ENCODE measurements around the gene ASPM. TPM values are rescaled to one million over a fixed set of nuclear protein-coding genes. Genes with fewer than 3 reads are reported as not detected.

Gene ASPM
- total and polyA plus RNA-seq, 2 of the 4 experiments (the other 2 are of a cell fraction) = 7.1 to 27.8 TPM

DNA sequence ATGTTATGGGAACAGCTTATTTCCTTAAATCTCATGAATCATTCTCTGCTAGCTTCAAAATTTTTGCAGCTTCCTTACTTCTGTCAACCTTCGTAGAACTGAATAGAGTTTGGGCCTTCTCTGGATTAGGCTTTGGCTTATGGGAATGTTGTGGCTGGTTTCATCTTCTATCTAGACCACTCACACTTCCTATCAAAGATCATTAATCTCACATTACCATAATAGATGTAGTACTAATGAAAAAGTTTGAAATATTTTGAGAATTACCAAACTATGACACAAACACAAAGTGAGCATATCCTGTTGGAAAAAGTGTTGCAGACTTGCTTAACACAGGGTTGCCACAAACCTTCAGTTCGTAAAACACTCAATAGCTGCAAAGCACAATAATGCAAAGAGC is 30.3 kb downstream of the ASPM start:
- H3K56ac ChIP-seq (ENCODE audit: extremely low read depth, insufficient read depth, low read length) = no peak overlapping the region
- no peak overlapping the region for H3K9ac ChIP-seq (ENCODE audit: low read depth, low read length)
- H2BK120ac ChIP-seq (ENCODE audit: low read depth, low read length) = no peak overlapping the region
- in situ Hi-C loops (cut with MboI; ENCODE audit: low sequenced_read_pairs) = no loop called here
- no peak overlapping the region for H3K14ac ChIP-seq (replicated peaks; ENCODE audit: low read depth, low read length)
- peaks cover 3 to 11% of the 10 kb centered on the region in 2 experiments; a peak in 3 of 4 replicates for H3K79me1 ChIP-seq (ENCODE audit: low read depth in 1 of 2, low read length in 2 of 2)
- no peaks in the 10 kb centered on the region for H3K36me3 ChIP-seq (ENCODE audit: control insufficient read depth, insufficient read depth, low read length)
- ChIA-PET POLR2A (ENCODE audit: unreplicated experiment) (no interaction called here), CTCF (no interaction called here)
- dilution Hi-C loops (cut with HindIII; ENCODE audit: low sequenced_read_pairs, unreplicated experiment) = no loop called here
- no peak overlapping the region for H2AK5ac ChIP-seq (ENCODE audit: low read depth, low read length)
- H2BK5ac ChIP-seq (ENCODE audit: low read depth, low read length, poor library complexity, severe bottlenecking) = no peak overlapping the region
- H3K27me3 ChIP-seq (ENCODE audit: control insufficient read depth, insufficient read depth, low read length) = no peaks in the 10 kb centered on the region
- H3K18ac ChIP-seq (ENCODE audit: low read depth, low read length) = no peak overlapping the region
- no peak overlapping the region for H4K8ac ChIP-seq (ENCODE audit: low read depth in 2 of 2, low read length in 2 of 2)
- no peak overlapping the region for H3K23ac ChIP-seq (ENCODE audit: low read depth, low read length)
- no TSS peak for BruUV-seq (replicated peaks)
- ATAC-seq (ENCODE audit: low read depth) = no peak
- no peak overlapping the region for H3K4me3 ChIP-seq (ENCODE audit: insufficient read depth, low read depth, low read length)
- no peak overlapping the region for H2BK20ac ChIP-seq (ENCODE audit: low read depth, low read length)
- 0 out of 2 replicates have a peak, but pooled peaks cover 3% of the 10 kb centered on the region for H3K9me1 ChIP-seq (ENCODE audit: insufficient read depth, low read length)
- H3K27ac ChIP-seq (ENCODE audit: insufficient read depth, low read length) = no peak overlapping the region
- no peak overlapping the region for H2AFZ ChIP-seq (replicated peaks; ENCODE audit: low read length, poor library complexity)
- no peak overlapping the region for H2BK15ac ChIP-seq (ENCODE audit: low read depth, low read length)
- DNase-seq = no peak
- H4K20me1 ChIP-seq (ENCODE audit: insufficient read depth, low read length) = no peaks in the 10 kb centered on the region
- H3K4me2 ChIP-seq (ENCODE audit: low read depth, low read length) = no peak overlapping the region
- no peak overlapping the region for H4K91ac ChIP-seq (ENCODE audit: insufficient read depth, low read depth, low read length)
- no peak overlapping the region for H2AK9ac ChIP-seq (replicated peaks; ENCODE audit: low read depth, low read length, poor library complexity)
- no peak overlapping the region for H3K4ac ChIP-seq (ENCODE audit: low read depth, low read length)
- H4K5ac ChIP-seq (ENCODE audit: low read depth, low read length) = no peak overlapping the region
- TF ChIP-seq ELK1 (IDR thresholded peaks at IDR 0.05; ENCODE audit: borderline replicate concordance, low read depth, low read length) (no peak), RAD21 (IDR thresholded peaks at IDR 0.05; ENCODE audit: low read length) (no peak), BHLHE40 (IDR thresholded peaks at IDR 0.05; ENCODE audit: low read depth, low read length) (no peak), CEBPB (IDR thresholded peaks at IDR 0.05; ENCODE audit: low read depth, low read length) (no peak), FOS (IDR thresholded peaks at IDR 0.05; ENCODE audit: low read depth, low read length) (no peak), RFX5 (IDR thresholded peaks at IDR 0.05; ENCODE audit: low read depth, low read length) (no peak), MAFK (IDR thresholded peaks at IDR 0.05; ENCODE audit: low read depth, low read length) (no peak), CHD1 (IDR thresholded peaks at IDR 0.05; ENCODE audit: low read depth, low read length) (no peak), RCOR1 (IDR thresholded peaks at IDR 0.05; ENCODE audit: insufficient replicate concordance, low read length) (no peak), MXI1 (IDR thresholded peaks at IDR 0.05; ENCODE audit: borderline replicate concordance, low read depth, low read length) (no peak)
- intact Hi-C loops (cut with micrococcal nuclease) = no loop called here
- WGBS, 2 experiments (ENCODE audit: extremely low coverage in 2 of 2, insufficient read length in 1 of 2) = 100% methylated on average over 1 of the region's 2 CpGs; no CpG with 5 or more reads in 1 of the 2 experiments
- no peaks in the 10 kb centered on the region for H3K4me1 ChIP-seq (ENCODE audit: control insufficient read depth, insufficient read depth, low read length)
- H3K9me3 ChIP-seq (ENCODE audit: control insufficient read depth, insufficient read depth, low read length) = no peaks in the 10 kb centered on the region

Measured in IMR-90 (cell line).